Measurements from ENCODE around the gene KIF11. TPM values are rescaled to one million over a fixed set of nuclear protein-coding genes. Genes with fewer than 3 reads are reported as not detected.

The KIF11 gene
- total and polyA plus RNA-seq, 2 of the 13 experiments (the other 11 are each of a cell fraction or from before 2014, with no cell fraction given): 8.7 to 38.4 TPM

GRCh38 chr10:92591550-92592022, 1.3 kb upstream of the KIF11 start (continued):
- TF ChIP-seq ZBTB40 (IDR thresholded peaks at IDR 0.05) (no peak), ZBTB40 (CRISPR knock-in tag; IDR thresholded peaks at IDR 0.05) (peak; percentile 75), SAP130 (CRISPR knock-in tag; IDR thresholded peaks at IDR 0.05; ENCODE audit: low read depth) (peak; percentile 94), ZNF501 (CRISPR knock-in tag; IDR thresholded peaks at IDR 0.05) (no peak), THRA (CRISPR knock-in tag; IDR thresholded peaks at IDR 0.05; ENCODE audit: borderline replicate concordance) (0 out of 2 replicates have a peak, but pooled peaks have one; percentile 36), MED1 (CRISPR knock-in tag; IDR thresholded peaks at IDR 0.05) (peak; percentile 85), HNRNPL (IDR thresholded peaks at IDR 0.05; ENCODE audit: low read depth, low read length) (no peak), HNF4A (CRISPR knock-in tag; IDR thresholded peaks at IDR 0.05) (no peak), ARNTL (CRISPR knock-in tag; IDR thresholded peaks at IDR 0.05) (no peak), ZNF292 (CRISPR knock-in tag; IDR thresholded peaks at IDR 0.05; ENCODE audit: borderline replicate concordance, low read depth) (no peak), ZNF281 (CRISPR knock-in tag; IDR thresholded peaks at IDR 0.05; ENCODE audit: borderline replicate concordance) (no peak), ZNF773 (CRISPR knock-in tag; IDR thresholded peaks at IDR 0.05; ENCODE audit: borderline replicate concordance) (no peak), ZSCAN22 (CRISPR knock-in tag; IDR thresholded peaks at IDR 0.05) (no peak), ZNF101 (CRISPR knock-in tag; IDR thresholded peaks at IDR 0.05; ENCODE audit: borderline replicate concordance, low read depth) (no peak)

Measured in HepG2 (cell line).